ENCODE data around the gene MASP1. TPM values are rescaled to one million over a fixed set of nuclear protein-coding genes. Genes with fewer than 3 reads are reported as not detected.

The MASP1 gene
- total and polyA plus RNA-seq, 2 donors (not counting 1 experiment from before 2014, with no cell fraction given): not detected

DNA sequence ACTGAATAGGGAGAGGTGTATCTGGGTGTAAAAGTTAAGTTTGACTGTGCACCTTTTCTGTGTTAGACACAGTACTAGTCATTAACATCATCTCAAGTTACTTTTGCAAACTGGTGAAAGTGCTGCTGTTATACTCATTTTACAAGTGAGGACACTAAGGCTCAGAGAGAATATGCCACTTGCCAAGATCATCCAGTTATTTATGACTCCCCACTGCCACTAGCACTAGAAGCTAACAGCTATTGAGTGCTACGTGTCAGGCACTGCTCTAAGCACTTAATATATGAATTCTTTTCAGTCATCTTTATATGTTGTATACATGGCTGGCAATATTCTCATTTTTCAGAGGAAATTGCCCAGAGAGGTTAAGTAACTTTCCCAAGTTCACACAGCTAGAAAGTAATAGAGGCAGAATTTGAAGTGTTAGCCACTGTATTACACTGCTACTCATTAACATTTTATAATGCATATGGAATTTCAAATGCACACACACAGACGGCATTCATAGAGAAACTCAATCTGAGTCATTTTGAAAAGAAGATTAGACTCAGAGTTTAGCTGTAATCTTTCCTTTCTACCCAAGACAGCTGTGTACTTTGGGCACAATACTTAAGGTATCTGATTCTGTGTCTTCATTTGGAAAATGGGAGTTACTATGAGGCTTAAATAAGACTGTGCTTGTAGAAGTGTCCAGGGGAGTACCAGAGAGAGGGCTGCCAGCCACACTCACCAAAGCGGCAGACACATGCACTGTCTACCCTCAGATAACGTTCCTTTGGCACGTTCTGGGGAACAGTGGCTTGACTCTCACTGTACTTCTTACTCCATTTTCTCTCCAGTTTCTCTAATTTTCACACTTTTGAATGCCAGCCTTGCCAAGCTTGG lies 1.3 kb upstream of the MASP1 start:
- H3K27ac ChIP-seq (ENCODE audit: low read length in 2 of 2): no peak overlapping the region
- H4K20me1 ChIP-seq (ENCODE audit: control insufficient read depth, insufficient read depth, low read length, poor library complexity, severe bottlenecking): no peaks in the 10 kb centered on the region
- no peaks in the 10 kb centered on the region for H3K4me1 ChIP-seq (ENCODE audit: control insufficient read depth in 2 of 2, insufficient read depth in 2 of 2, low read length in 2 of 2)
- DNase-seq (no peak), ATAC-seq (ENCODE audit: low read depth) (no peak)
- no peak overlapping the region for H2AFZ ChIP-seq (ENCODE audit: insufficient read depth, low read depth, low read length, poor library complexity, severe bottlenecking)
- ChIA-PET CTCF (no interaction called here), POLR2A (no interaction called here)
- H3K27me3 ChIP-seq (replicated peaks in 1 of 4; ENCODE audit: control extremely low read depth in 1 of 4, control insufficient read depth in 3 of 4, insufficient read depth in 4 of 4, low read length in 3 of 4): peaks cover 0 to 6% (median 1%) of the 10 kb centered on the region in 4 experiments
- H3K9ac ChIP-seq (ENCODE audit: low read length): no peak overlapping the region
- Mint-ChIP-seq H3K27ac (no peak overlapping the region), H3K4me3 (no peak overlapping the region), H3K9me3 (ENCODE audit: insufficient read depth) (no peaks in the 10 kb centered on the region), H3K27me3 (peaks cover 41% of the 10 kb centered on the region), H3K4me1 (no peaks in the 10 kb centered on the region)
- peaks cover 0 to 2% (median 0%) of the 10 kb centered on the region in 3 donors for H3K9me3 ChIP-seq (ENCODE audit: control extremely low read depth in 1 of 3, control insufficient read depth in 2 of 3, insufficient read depth in 1 of 3, low read length in 2 of 3)
- no CpG with 5 or more reads among the region's 5 CpGs for whole genome bisulfite sequencing (ENCODE audit: insufficient coverage)
- TF ChIP-seq EZH2 (IDR thresholded peaks at IDR 0.05; ENCODE audit: borderline replicate concordance, insufficient read depth, low read depth, low read length, poor library complexity, severe bottlenecking): no peak
- no peaks in the 10 kb centered on the region for H3K36me3 ChIP-seq (replicated peaks in 1 of 2; ENCODE audit: control extremely low read depth in 1 of 2, control insufficient read depth in 1 of 2, extremely low read depth in 1 of 2, insufficient read depth in 2 of 2, low read length in 1 of 2)
- no peak overlapping the region for H3K4me2 ChIP-seq (replicated peaks; ENCODE audit: low read depth, low read length, poor library complexity, severe bottlenecking)
- H3K4me3 ChIP-seq (ENCODE audit: control extremely low read depth in 1 of 5, extremely low read depth in 1 of 5, insufficient read depth in 1 of 5, low read depth in 2 of 5, low read length in 4 of 5): no peak overlapping the region
- H3K79me2 ChIP-seq (ENCODE audit: control insufficient read depth, insufficient read depth, low read length): no peaks in the 10 kb centered on the region
- intact Hi-C loops (cut with micrococcal nuclease): no loop called here

DNA sequence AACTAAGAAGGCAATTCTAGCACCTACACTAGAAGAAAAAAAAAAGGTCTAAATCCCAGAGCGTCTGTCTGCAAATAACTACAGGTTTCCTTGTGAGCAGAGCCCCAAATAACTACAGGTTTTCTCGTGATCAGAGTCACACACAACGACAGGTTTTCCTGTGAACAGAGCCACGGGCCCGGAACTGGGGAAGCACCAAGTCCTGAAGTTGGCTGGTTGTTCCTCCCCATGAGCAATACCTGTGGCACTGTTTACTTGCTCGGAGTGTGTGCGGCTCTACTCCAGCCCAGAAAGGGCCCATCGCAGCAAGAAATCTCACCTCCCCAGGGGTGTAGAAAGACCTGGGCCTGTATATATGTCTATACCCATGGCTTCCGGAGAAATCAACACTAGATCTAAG lies 644 bp upstream of the MASP1 start:
- Histone ChIP-seq H3K36me3 (replicated peaks in 1 of 2; ENCODE audit: control extremely low read depth in 1 of 2, control insufficient read depth in 1 of 2, extremely low read depth in 1 of 2, insufficient read depth in 2 of 2, low read length in 1 of 2) (no peaks in the 10 kb centered on the region), H4K20me1 (ENCODE audit: control insufficient read depth, insufficient read depth, low read length, poor library complexity, severe bottlenecking) (no peaks in the 10 kb centered on the region), H3K9ac (ENCODE audit: low read length) (no peak overlapping the region), H3K79me2 (ENCODE audit: control insufficient read depth, insufficient read depth, low read length) (no peaks in the 10 kb centered on the region), H2AFZ (ENCODE audit: insufficient read depth, low read depth, low read length, poor library complexity, severe bottlenecking) (no peak overlapping the region), H3K27me3 (replicated peaks in 1 of 4; ENCODE audit: control extremely low read depth in 1 of 4, control insufficient read depth in 3 of 4, insufficient read depth in 4 of 4, low read length in 3 of 4) (peaks cover 0 to 6% (median 1%) of the 10 kb centered on the region in 4 experiments), H3K4me1 (ENCODE audit: control insufficient read depth in 2 of 2, insufficient read depth in 2 of 2, low read length in 2 of 2) (no peaks in the 10 kb centered on the region), H3K4me2 (replicated peaks; ENCODE audit: low read depth, low read length, poor library complexity, severe bottlenecking) (no peak overlapping the region), H3K4me3 (ENCODE audit: control extremely low read depth in 1 of 5, extremely low read depth in 1 of 5, insufficient read depth in 1 of 5, low read depth in 2 of 5, low read length in 4 of 5) (no peak overlapping the region), H3K9me3 (ENCODE audit: control extremely low read depth in 1 of 3, control insufficient read depth in 2 of 3, insufficient read depth in 1 of 3, low read length in 2 of 3) (peaks cover 0 to 2% (median 0%) of the 10 kb centered on the region in 3 donors), H3K27ac (ENCODE audit: low read length in 2 of 2) (no peak overlapping the region)
- no peaks in the 10 kb centered on the region for H3K9me3 Mint-ChIP-seq (ENCODE audit: insufficient read depth)
- ChIA-PET POLR2A (no interaction called here), CTCF (no interaction called here)
- WGBS (ENCODE audit: insufficient coverage): 82% methylated on average over 5 of the region's 9 CpGs
- H3K4me1 Mint-ChIP-seq: no peaks in the 10 kb centered on the region
- no peak for TF ChIP-seq EZH2 (IDR thresholded peaks at IDR 0.05; ENCODE audit: borderline replicate concordance, insufficient read depth, low read depth, low read length, poor library complexity, severe bottlenecking)
- TF ChIP-seq, protein P1, sequence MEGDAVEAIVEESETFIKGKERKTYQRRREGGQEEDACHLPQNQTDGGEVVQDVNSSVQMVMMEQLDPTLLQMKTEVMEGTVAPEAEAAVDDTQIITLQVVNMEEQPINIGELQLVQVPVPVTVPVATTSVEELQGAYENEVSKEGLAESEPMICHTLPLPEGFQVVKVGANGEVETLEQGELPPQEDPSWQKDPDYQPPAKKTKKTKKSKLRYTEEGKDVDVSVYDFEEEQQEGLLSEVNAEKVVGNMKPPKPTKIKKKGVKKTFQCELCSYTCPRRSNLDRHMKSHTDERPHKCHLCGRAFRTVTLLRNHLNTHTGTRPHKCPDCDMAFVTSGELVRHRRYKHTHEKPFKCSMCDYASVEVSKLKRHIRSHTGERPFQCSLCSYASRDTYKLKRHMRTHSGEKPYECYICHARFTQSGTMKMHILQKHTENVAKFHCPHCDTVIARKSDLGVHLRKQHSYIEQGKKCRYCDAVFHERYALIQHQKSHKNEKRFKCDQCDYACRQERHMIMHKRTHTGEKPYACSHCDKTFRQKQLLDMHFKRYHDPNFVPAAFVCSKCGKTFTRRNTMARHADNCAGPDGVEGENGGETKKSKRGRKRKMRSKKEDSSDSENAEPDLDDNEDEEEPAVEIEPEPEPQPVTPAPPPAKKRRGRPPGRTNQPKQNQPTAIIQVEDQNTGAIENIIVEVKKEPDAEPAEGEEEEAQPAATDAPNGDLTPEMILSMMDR (IDR thresholded peaks at IDR 0.05): no peak
- no peak overlapping the region for H3K27ac Mint-ChIP-seq
- no peak for DNase-seq
- ATAC-seq (ENCODE audit: low read depth): no peak
- H3K27me3 Mint-ChIP-seq: peaks cover 42% of the 10 kb centered on the region
- intact Hi-C loops (cut with micrococcal nuclease): no loop called here
- no peak overlapping the region for H3K4me3 Mint-ChIP-seq

Data from B cell (primary cell).